ENCODE data around the gene KIF11. TPM values are rescaled to one million over a fixed set of nuclear protein-coding genes. Genes with fewer than 3 reads are reported as not detected.
"Not testable (repeated sequence)": the region's sequence is repeated elsewhere in the genome, so short reads cannot be mapped to it uniquely, and the experiment has no call there.

The KIF11 gene
- total RNA-seq, 1 experiment from 2014 or later: 47.8 TPM

- no peak for ATAC-seq
- BruUV-seq (replicated peaks): no TSS peak
- peaks cover 7% of the 10 kb centered on the region for H3K4me1 ChIP-seq (ENCODE audit: control insufficient read depth, insufficient read depth, low read length)
- no peak for DNase-seq (ENCODE audit: low read depth, low spot score)
- CTCF ChIA-PET: no interaction called here
- in situ Hi-C loops (cut with HindIII; ENCODE audit: low pct_unique_long_range_greater_than_20kb, low sequenced_read_pairs): no loop called here
- H3K9me3 ChIP-seq (ENCODE audit: control insufficient read depth, insufficient read depth, low read depth, low read length): no peaks in the 10 kb centered on the region
- TF ChIP-seq TCF7L2 (IDR thresholded peaks at IDR 0.05; ENCODE audit: low read depth, low read length): no peak
- TF ChIP-seq REST (IDR thresholded peaks at IDR 0.05; ENCODE audit: insufficient read depth in 1 of 2, low read depth in 2 of 2, low read length in 1 of 2): no peak
- TF ChIP-seq CTCF (IDR thresholded peaks at IDR 0.05): no peak
- no peak for TF ChIP-seq SIN3A (IDR thresholded peaks at IDR 0.05; ENCODE audit: borderline replicate concordance, insufficient read depth, low read depth, low read length)
- TF ChIP-seq POLR2AphosphoS5 (IDR thresholded peaks at IDR 0.05; ENCODE audit: low read depth, low read length): no peak
- H3K36me3 ChIP-seq (ENCODE audit: control insufficient read depth, insufficient read depth, low read length): peaks cover 51% of the 10 kb centered on the region
- no peak overlapping the region for H3K4me3 ChIP-seq (ENCODE audit: low read depth in 2 of 2, low read length in 2 of 2)
- intact Hi-C loops (cut with micrococcal nuclease; ENCODE audit: unreplicated experiment): no loop called here
- H3K27ac ChIP-seq (ENCODE audit: low read length): no peak overlapping the region
- POLR2A ChIA-PET: interaction anchor here (1.0 kb wide), 1 partner anchor 45 kb away, joined by 3 read pairs; no protein-coding TSS in a partner anchor
- H3K27me3 ChIP-seq (ENCODE audit: control insufficient read depth, insufficient read depth, low read length): no peaks in the 10 kb centered on the region
These were observed 52.0 kb downstream of the KIF11 start for GRCh38 chr10:92644921-92645320.

GRCh38 chr10:92650864-92651263 lies 57.9 kb downstream of the KIF11 start:
- H3K27ac ChIP-seq (ENCODE audit: low read length); CTCF ChIA-PET; H3K4me1 ChIP-seq (ENCODE audit: control insufficient read depth, insufficient read depth, low read length); intact Hi-C loops (cut with micrococcal nuclease; ENCODE audit: unreplicated experiment); H3K9me3 ChIP-seq (ENCODE audit: control insufficient read depth, insufficient read depth, low read depth, low read length); DNase-seq (ENCODE audit: low read depth, low spot score); POLR2A ChIA-PET; H3K27me3 ChIP-seq (ENCODE audit: control insufficient read depth, insufficient read depth, low read length); BruUV-seq (replicated peaks); H3K4me3 ChIP-seq (ENCODE audit: low read depth in 2 of 2, low read length in 2 of 2); ATAC-seq; in situ Hi-C loops (cut with HindIII; ENCODE audit: low pct_unique_long_range_greater_than_20kb, low sequenced_read_pairs): not testable (repeated sequence)
- peaks cover 62% of the 10 kb centered on the region for H3K36me3 ChIP-seq (ENCODE audit: control insufficient read depth, insufficient read depth, low read length)

GRCh38 chr10:92655426-92655825 lies 62.5 kb downstream of the KIF11 start:
- Histone ChIP-seq H3K36me3 (ENCODE audit: control insufficient read depth, insufficient read depth, low read length) (peaks cover 22% of the 10 kb centered on the region), H3K9me3 (ENCODE audit: control insufficient read depth, insufficient read depth, low read depth, low read length) (no peaks in the 10 kb centered on the region), H3K4me3 (ENCODE audit: low read depth in 2 of 2, low read length in 2 of 2) (no peak overlapping the region), H3K27me3 (ENCODE audit: control insufficient read depth, insufficient read depth, low read length) (no peaks in the 10 kb centered on the region), H3K4me1 (ENCODE audit: control insufficient read depth, insufficient read depth, low read length) (no peaks in the 10 kb centered on the region), H3K27ac (ENCODE audit: low read length) (no peak overlapping the region)
- ChIA-PET CTCF (no interaction called here), POLR2A (no interaction called here)
- in situ Hi-C loops (cut with HindIII; ENCODE audit: low pct_unique_long_range_greater_than_20kb, low sequenced_read_pairs) (no loop called here), intact Hi-C loops (cut with micrococcal nuclease; ENCODE audit: unreplicated experiment) (no loop called here)
- no peak for DNase-seq (ENCODE audit: low read depth, low spot score)
- BruUV-seq (replicated peaks): no TSS peak
- no peak for ATAC-seq
- TF ChIP-seq TCF7L2 (IDR thresholded peaks at IDR 0.05; ENCODE audit: low read depth, low read length) (no peak), POLR2AphosphoS5 (IDR thresholded peaks at IDR 0.05; ENCODE audit: low read depth, low read length) (no peak), CTCF (IDR thresholded peaks at IDR 0.05) (no peak), SIN3A (IDR thresholded peaks at IDR 0.05; ENCODE audit: borderline replicate concordance, insufficient read depth, low read depth, low read length) (no peak), REST (IDR thresholded peaks at IDR 0.05; ENCODE audit: insufficient read depth in 1 of 2, low read depth in 2 of 2, low read length in 1 of 2) (no peak)
